Stimulated activated CD8-positive, alpha-beta memory T cell treated with anti-CD3 and anti-CD28 coated beads, Interleukin-15, amount 100 ng/mL, for 48 hours (primary cell): ENCODE results near the gene TMEM151B.

ENCODE experiments used
- DNase-seq, 2 donors: peaks; one replicate each; pipeline ENCODE4 v3.0.0-alpha.2; 2020; ENCODE audit warnings: low read depth in 2 of 2

The TMEM151B gene

GRCh38 chr6:44232676-44233566 is 37.3 kb upstream of the TMEM151B start:
- DNase-seq: no peak

GRCh38 chr6:44233567-44234100 is 36.6 kb upstream of the TMEM151B start:
- DNase-seq: no peak

DNA sequence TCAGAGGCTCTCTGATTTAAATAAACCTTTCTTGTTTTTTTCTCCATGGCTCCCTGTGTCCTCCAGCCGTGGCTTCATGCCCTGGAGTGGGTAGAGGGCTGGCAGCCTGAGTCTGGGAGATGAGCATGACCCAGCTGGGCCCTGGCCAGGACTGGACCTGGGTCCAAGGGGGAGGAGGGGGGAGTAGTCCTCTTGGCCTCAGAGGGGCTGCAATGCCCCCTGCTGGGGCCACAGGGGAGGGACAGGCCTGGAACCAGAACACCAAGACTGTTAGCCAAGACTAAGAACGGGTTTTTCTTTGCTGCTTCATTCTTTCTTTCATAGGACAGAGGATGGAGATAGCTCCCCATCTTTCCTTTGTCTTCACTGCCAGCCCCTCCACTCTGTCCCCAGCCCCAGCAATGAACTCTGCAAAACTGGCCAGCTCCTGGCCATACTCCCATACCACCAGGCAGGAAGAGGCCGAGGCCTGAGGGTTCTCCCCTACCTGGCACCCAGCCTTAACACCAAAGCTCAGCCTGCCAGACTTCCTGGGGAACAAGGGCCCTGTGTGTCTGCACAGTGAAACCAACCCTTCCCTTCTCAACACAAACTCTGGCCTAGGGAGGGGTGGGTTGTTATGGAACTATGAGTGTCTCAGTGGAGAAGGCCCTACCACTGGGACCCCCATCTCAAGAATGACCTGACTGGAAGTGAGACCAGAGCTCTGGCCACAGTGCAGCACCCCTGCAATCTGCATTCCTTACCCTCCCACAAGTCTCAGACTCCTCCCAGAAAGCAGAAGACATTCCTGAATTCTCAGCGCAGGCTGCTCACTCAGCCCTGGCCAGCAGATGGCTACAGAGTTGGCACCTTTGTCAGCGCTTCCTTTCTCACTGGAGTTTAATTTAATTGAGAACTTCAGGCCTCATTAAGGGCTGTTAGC is 35.9 kb upstream of the TMEM151B start:
- DNase-seq: no peak

DNA sequence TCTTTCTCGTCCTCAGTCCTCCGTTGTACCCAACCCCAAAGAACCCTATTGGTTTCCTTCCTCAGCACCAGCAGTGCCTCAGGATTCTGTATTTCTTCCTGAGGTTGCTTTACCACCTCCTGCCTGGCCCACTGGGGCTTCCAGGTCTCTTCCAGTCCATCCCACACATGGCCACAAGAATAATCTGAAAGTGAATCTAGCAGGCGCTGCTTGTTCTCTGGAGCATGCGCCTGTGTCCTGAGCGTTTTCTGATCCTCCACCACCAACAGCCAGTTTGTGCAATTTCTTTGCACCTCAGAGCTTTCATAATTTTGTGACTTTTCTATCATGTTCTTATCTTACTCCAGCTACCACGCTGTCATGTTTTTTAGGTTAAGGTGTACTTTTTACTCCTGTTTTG is 35.0 kb upstream of the TMEM151B start:
- DNase-seq: no peak

GRCh38 chr6:44235891-44236516 is 34.2 kb upstream of the TMEM151B start:
- no peak for DNase-seq

DNA sequence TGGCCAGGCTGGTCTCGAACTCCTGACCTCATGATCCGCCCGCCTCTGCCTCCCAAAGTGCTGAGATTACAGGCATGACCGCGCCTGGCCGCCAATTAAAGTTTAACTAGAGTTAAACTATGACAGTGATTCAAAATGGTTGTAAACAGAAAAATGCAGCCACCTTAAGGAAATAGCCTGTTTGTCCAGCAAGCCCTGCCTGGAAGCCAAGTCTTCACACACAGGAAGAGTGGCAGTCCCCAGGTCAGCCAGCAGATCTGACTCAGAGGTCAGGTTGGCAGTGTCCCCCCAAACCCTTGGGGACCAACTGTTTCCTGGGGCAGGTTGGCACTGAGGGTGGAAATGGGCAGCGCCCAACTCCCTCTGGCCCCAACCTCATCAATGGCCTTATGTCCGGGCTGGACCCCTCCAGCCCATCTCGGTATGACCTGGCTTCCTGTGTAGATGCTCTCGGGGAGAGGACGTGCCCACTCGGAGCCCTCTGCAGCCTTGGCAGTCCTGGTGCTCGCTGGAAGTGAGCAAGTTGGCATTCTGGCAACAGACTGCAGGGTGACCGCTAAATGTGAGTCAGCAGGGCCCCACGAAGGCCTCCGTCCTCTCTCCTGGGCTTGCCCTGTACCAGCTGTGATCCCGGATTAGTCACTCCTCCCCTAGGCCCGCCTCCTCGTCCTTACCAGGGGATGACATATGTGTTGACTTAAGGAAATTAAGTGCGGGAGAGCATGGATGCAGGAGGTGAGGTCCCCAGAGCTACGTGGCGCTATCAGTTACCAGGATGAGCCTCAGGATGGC is 33.0 kb upstream of the TMEM151B start:
- DNase-seq: peak; percentile 56 to 76

DNA sequence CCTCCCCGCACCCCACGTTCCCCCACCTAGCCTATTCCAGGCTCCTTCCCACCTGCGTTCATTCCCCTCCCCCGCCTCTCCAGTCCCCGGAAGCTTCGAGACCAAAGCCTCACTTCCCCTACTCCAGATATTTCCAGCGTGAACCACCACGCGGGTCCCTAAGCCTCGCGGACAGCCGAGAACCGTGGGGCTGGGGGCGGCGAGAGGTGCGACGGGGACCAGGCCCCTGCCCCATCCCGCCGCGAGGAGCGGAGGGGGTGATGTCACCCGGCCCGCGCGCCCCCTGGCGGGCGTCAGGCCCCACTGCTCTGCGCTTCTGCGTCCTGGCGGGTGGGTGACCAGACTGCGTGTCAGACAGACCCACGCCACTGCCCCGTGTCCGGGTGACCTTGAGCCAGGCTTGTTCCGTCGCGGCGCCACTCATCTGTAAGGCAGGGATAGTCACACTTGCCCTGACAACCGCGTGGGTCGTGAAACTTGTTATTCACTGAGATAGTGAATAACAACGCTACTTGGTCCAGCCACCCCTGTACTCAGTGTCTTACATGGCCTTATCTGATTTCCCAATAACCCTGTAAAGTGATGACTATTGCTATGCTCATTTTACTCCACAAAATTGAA is 32.3 kb upstream of the TMEM151B start:
- DNase-seq: peak; percentile 68 to 82

GRCh38 chr6:44238687-44239350 is 31.4 kb upstream of the TMEM151B start:
- DNase-seq: no peak

- DNase-seq: no peak
Observed at GRCh38 chr6:44243345-44243744, 26.9 kb upstream of the TMEM151B start.

GRCh38 chr6:44245391-44245911 is 24.8 kb upstream of the TMEM151B start:
- no peak for DNase-seq

- peak; percentile 83 to 85 for DNase-seq
Observed at GRCh38 chr6:44245912-44246662, 24.2 kb upstream of the TMEM151B start.

GRCh38 chr6:44246663-44247337 is 23.4 kb upstream of the TMEM151B start, which contains the start of gene HSP90AB1:
TSS of gene HSP90AB1 (plus strand) at chr6:44247101. CDS start at chr6:44248630, 1,529 bp downstream.
- DNase-seq: peak; percentile 93 to 95

DNA sequence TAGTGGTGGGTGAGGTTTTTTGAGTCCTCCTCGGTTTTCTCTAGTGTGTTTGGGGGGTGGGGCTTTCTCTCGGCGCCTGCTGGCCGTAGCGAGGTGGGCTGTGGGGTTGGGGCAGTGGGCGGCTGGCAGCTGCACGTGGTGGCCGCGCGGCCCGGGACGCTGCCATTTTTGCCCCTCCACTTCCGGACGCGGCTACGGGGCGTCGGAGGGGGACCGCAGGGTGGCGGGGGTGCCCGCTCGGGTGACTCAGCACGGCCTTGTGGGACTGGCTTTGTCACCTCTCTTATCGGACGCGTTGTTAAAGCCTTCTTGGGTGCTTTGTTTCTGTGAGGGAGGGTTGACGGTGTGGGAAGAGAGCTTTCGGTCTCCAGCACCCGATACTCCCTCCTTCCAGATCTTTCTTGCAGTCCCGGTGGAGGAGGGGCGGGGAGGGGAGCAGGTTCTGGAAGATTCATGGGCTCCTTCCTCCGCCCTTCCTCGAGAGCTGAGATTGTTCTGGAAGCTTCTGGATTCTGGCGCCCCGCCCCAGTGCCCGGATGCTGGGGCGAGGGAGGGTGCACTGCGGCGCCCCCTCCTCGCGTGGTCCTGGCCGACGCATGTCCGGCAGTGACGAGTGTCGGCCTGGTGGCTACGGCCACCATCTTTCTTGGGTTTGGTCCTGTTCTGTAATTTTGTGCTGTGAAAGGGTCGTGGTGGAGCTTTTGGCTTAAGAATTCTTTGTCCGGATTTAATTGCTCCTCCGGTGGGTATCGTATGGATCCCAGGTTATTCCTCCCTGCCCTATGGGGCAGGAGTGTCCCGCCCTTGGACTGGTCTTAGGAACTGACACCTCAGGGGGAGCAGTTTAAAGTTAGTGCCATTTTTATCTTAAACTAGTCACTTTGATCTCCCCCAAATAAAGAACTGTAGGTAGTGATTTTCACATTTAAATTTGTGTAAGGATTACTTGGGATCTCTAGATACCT is 22.6 kb upstream of the TMEM151B start:
- peak; percentile 81 to 82 for DNase-seq

DNA sequence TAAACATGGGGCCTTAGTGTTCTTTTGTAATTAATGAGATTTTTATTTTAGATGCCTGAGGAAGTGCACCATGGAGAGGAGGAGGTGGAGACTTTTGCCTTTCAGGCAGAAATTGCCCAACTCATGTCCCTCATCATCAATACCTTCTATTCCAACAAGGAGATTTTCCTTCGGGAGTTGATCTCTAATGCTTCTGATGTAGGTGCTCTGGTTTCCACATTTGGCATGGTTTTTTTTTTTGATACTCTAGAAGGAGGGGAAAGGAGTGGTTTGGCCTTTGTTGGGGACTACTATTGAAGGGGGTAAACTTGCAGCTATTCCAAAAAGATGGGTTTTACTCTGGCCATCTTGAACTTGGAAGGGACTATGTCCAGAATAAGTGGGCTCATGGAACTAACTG is 21.7 kb upstream of the TMEM151B start:
- no peak for DNase-seq

- no peak for DNase-seq
Observed at GRCh38 chr6:44249082-44249748, 21.0 kb upstream of the TMEM151B start.

GRCh38 chr6:44250067-44250717 is 20.1 kb upstream of the TMEM151B start:
- DNase-seq: no peak
